Neuronal stem cell (in vitro differentiated cells): ENCODE results near the gene UBAC1.
"Not testable (repeated sequence)": the region's sequence is repeated elsewhere in the genome, so short reads cannot be mapped to it uniquely, and the experiment has no call there.

ENCODE experiments used
- DNase-seq: peaks from one replicate; pipeline ENCODE4 v3.0.0-alpha.2; 2013; ENCODE audit warnings: low spot score
- H2AFZ ChIP-seq: one replicate; pipeline ENCODE4 v1.6.1; 2013; ENCODE audit warnings: mild to moderate bottlenecking, low read length, inconsistent platforms
- H2AK5ac ChIP-seq: 2 replicates; pipeline ENCODE4 v1.6.1; 2013; ENCODE audit warnings: low read depth, mild to moderate bottlenecking, inconsistent platforms, low read length, moderate library complexity, mixed read lengths
- H2BK120ac ChIP-seq: 2 replicates; pipeline ENCODE4 v1.6.1; 2013; ENCODE audit warnings: low read depth, mild to moderate bottlenecking, inconsistent platforms, low read length, moderate library complexity, mixed read lengths
- H2BK12ac ChIP-seq: one replicate; pipeline ENCODE4 v1.6.1; 2013; ENCODE audit warnings: low read length, inconsistent platforms
- H2BK15ac ChIP-seq: 2 replicates; pipeline ENCODE4 v1.6.1; 2013; ENCODE audit warnings: mild to moderate bottlenecking, low read length, inconsistent platforms, mixed read lengths
- H2BK5ac ChIP-seq: one replicate; pipeline ENCODE4 v1.6.1; 2013; ENCODE audit warnings: inconsistent platforms, mild to moderate bottlenecking, low read length, moderate library complexity
- H3K14ac ChIP-seq: one replicate; pipeline ENCODE4 v1.6.1; 2013; ENCODE audit warnings: low read length, inconsistent platforms
- H3K18ac ChIP-seq: 2 replicates; pipeline ENCODE4 v1.6.1; 2013; ENCODE audit warnings: low read length, inconsistent platforms
- H3K23ac ChIP-seq: 2 replicates; pipeline ENCODE4 v1.6.1; 2013; ENCODE audit warnings: low read depth, mild to moderate bottlenecking, mixed read lengths, low read length, inconsistent platforms; ENCODE audit not compliant: poor library complexity
- H3K27ac ChIP-seq: replicated peaks from 3 replicates; pipeline ENCODE4 v1.5.1; 2013; ENCODE audit warnings: low read length, inconsistent platforms
- H3K27me3 ChIP-seq, 3 experiments: 2 replicates each; pipeline ENCODE4 v1.6.1; 2013; ENCODE audit warnings: low read length in 3 of 3, mild to moderate bottlenecking in 2 of 3, inconsistent platforms in 1 of 3, low read depth in 1 of 3, mixed read lengths in 1 of 3, moderate library complexity in 1 of 3; ENCODE audit not compliant: control insufficient read depth in 3 of 3, insufficient read depth in 3 of 3
- H3K36me3 ChIP-seq, 2 donors: replicated peaks in 1 of 2; 2 replicates each; pipeline ENCODE4 v1.6.1; 2013; ENCODE audit warnings: low read length in 2 of 2; ENCODE audit not compliant: control insufficient read depth in 2 of 2, insufficient read depth in 2 of 2
- H3K4ac ChIP-seq: 2 replicates; pipeline ENCODE4 v1.6.1; 2013; ENCODE audit warnings: inconsistent platforms, mild to moderate bottlenecking, low read length, moderate library complexity
- H3K4me1 ChIP-seq, 2 donors: 1 replicate in 1 of 2; 2 replicates in 1 of 2; pipeline ENCODE4 v1.6.1; 2013; ENCODE audit warnings: low read length in 2 of 2, low read depth in 1 of 2; ENCODE audit not compliant: control insufficient read depth in 2 of 2, insufficient read depth in 1 of 2
- H3K4me2 ChIP-seq: one replicate; pipeline ENCODE4 v1.6.1; 2013; ENCODE audit warnings: mild to moderate bottlenecking, low read length, inconsistent platforms; ENCODE audit not compliant: insufficient read depth, poor library complexity, severe bottlenecking
- H3K4me3 ChIP-seq, 2 donors: 2 replicates each; pipeline ENCODE4 v1.5.1; 2013; ENCODE audit warnings: low read length in 2 of 2, mild to moderate bottlenecking in 2 of 2, inconsistent platforms in 1 of 2, moderate library complexity in 1 of 2
- H3K79me1 ChIP-seq: one replicate; pipeline ENCODE4 v1.6.1; 2013; ENCODE audit warnings: low read depth, mild to moderate bottlenecking, inconsistent platforms, low read length, moderate library complexity
- H3K9ac ChIP-seq: one replicate; pipeline ENCODE4 v1.6.1; 2013; ENCODE audit warnings: mild to moderate bottlenecking, low read depth, low read length, inconsistent platforms; ENCODE audit not compliant: poor library complexity
- H3K9me3 ChIP-seq, 2 donors: replicated peaks in 1 of 2; 2 replicates each; pipeline versions ENCODE3 to v1.6.1; 2013; ENCODE audit warnings: low read length in 2 of 2, mild to moderate bottlenecking in 2 of 2, inconsistent platforms in 1 of 2, low read depth in 1 of 2, mixed read lengths in 1 of 2, moderate library complexity in 1 of 2; ENCODE audit not compliant: control insufficient read depth in 2 of 2, insufficient read depth in 1 of 2
- H4K8ac ChIP-seq: one replicate; pipeline ENCODE4 v1.6.1; 2013; ENCODE audit warnings: low read depth, mild to moderate bottlenecking, inconsistent platforms, low read length, moderate library complexity
- H4K91ac ChIP-seq: one replicate; pipeline ENCODE4 v1.6.1; 2013; ENCODE audit warnings: low read length, low read depth, mild to moderate bottlenecking, inconsistent platforms; ENCODE audit not compliant: poor library complexity
- WGBS, 2 donors: extraction: QIAGEN DNeasy Blood & Tissue Kit; methylation state at CpG; one replicate each; pipeline ENCODE4 v1.1.7; 2013; ENCODE audit warnings: missing lambda C conversion rate in 2 of 2, mixed read lengths in 1 of 2; ENCODE audit not compliant: insufficient read length in 2 of 2, insufficient replicate concordance in 1 of 2; ENCODE audit errors: extremely low coverage in 2 of 2; 5-methylcytosine and 5-hydroxymethylcytosine counted together

UBAC1 gene

GRCh38 chr9:135896205-135896604 lies 65.0 kb downstream of the UBAC1 start:
- no peak overlapping the region for H3K9ac ChIP-seq
- H3K18ac ChIP-seq = no peak overlapping the region
- no peak overlapping the region for H3K27ac ChIP-seq
- no peak overlapping the region for H2BK15ac ChIP-seq
- H3K4me2 ChIP-seq = no peak overlapping the region
- H3K23ac ChIP-seq = no peak overlapping the region
- H3K9me3 ChIP-seq = peaks cover 25 to 73% of the 10 kb centered on the region in 2 donors
- no peak overlapping the region for H4K8ac ChIP-seq
- no peak overlapping the region for H2BK12ac ChIP-seq
- no peak overlapping the region for H2BK120ac ChIP-seq
- H3K36me3 ChIP-seq = peaks cover 8 to 28% of the 10 kb centered on the region in 2 donors
- no peak for DNase-seq
- peaks cover 0 to 5% of the 10 kb centered on the region in 2 donors for H3K4me1 ChIP-seq
- no peak overlapping the region for H2AFZ ChIP-seq
- H4K91ac ChIP-seq = no peak overlapping the region
- no CpG with 5 or more reads among the region's 3 CpGs for WGBS, 2 donors
- H3K14ac ChIP-seq = no peak overlapping the region
- H3K79me1 ChIP-seq = peaks cover 12% of the 10 kb centered on the region
- H2AK5ac ChIP-seq = no peak overlapping the region
- H3K4me3 ChIP-seq = no peak overlapping the region
- no peak overlapping the region for H2BK5ac ChIP-seq
- H3K27me3 ChIP-seq = no peaks in the 10 kb centered on the region
- H3K4ac ChIP-seq = no peak overlapping the region

GRCh38 chr9:135895202-135895848 lies 65.8 kb downstream of the UBAC1 start:
- WGBS, 2 donors = no CpG with 5 or more reads among the region's 4 CpGs
- Histone ChIP-seq H2AFZ (no peak overlapping the region), H3K9me3 (peaks cover 22 to 70% of the 10 kb centered on the region in 2 donors), H3K9ac (no peak overlapping the region), H3K4me1 (peaks cover 0 to 11% of the 10 kb centered on the region in 2 donors), H3K4me3 (no peak overlapping the region), H3K79me1 (peaks cover 13% of the 10 kb centered on the region), H3K27ac (no peak overlapping the region), H3K36me3 (peaks cover 6 to 26% of the 10 kb centered on the region in 2 donors), H3K4ac (no peak overlapping the region), H2BK12ac (no peak overlapping the region), H3K23ac (no peak overlapping the region), H4K91ac (no peak overlapping the region), H3K27me3 (no peaks in the 10 kb centered on the region), H4K8ac (no peak overlapping the region), H2BK15ac (no peak overlapping the region), H2BK120ac (no peak overlapping the region), H2AK5ac (no peak overlapping the region), H3K4me2 (no peak overlapping the region), H3K18ac (no peak overlapping the region), H2BK5ac (no peak overlapping the region), H3K14ac (no peak overlapping the region)
- DNase-seq = no peak

- no peak overlapping the region for H3K9ac ChIP-seq
- no peak overlapping the region for H2BK12ac ChIP-seq
- no peak overlapping the region for H2BK120ac ChIP-seq
- no CpG with 5 or more reads among the region's 1 CpG for WGBS, 2 donors
- no peak overlapping the region for H3K27ac ChIP-seq
- H3K14ac ChIP-seq = no peak overlapping the region
- DNase-seq = no peak
- peaks cover 22% of the 10 kb centered on the region for H3K79me1 ChIP-seq
- H4K91ac ChIP-seq = no peak overlapping the region
- no peak overlapping the region for H3K23ac ChIP-seq
- H3K4me1 ChIP-seq = peaks cover 7 to 31% of the 10 kb centered on the region in 2 donors
- no peak overlapping the region for H2AK5ac ChIP-seq
- peaks cover 13 to 49% of the 10 kb centered on the region in 2 donors for H3K9me3 ChIP-seq
- H3K27me3 ChIP-seq = no peaks in the 10 kb centered on the region
- H3K36me3 ChIP-seq = peaks cover 3 to 22% of the 10 kb centered on the region in 2 donors
- no peak overlapping the region for H2BK15ac ChIP-seq
- no peak overlapping the region for H3K4ac ChIP-seq
- no peak overlapping the region for H3K18ac ChIP-seq
- H2BK5ac ChIP-seq = no peak overlapping the region
- H4K8ac ChIP-seq = no peak overlapping the region
- H3K4me2 ChIP-seq = no peak overlapping the region
- no peak overlapping the region for H2AFZ ChIP-seq
- no peak overlapping the region for H3K4me3 ChIP-seq
These were observed 68.1 kb downstream of the UBAC1 start for GRCh38 chr9:135893104-135893503.

DNA sequence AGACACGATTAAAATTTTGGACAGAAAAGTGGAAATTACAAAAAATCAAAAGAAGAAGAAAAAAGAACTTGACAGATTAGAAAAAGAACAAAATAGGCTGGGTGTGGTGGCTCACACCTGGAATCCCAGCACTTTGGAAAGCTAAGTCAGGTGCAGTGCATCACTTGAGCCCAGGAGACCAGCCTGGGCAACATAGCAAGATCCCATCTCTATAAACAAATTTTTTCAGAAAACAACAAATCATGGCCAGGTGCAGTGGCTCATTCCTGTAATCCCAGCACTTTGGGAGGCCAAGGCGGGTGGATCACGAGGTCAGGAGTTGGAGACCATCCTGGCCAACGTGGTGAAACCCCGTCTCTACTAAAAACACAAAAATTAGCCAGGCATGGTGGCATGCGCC lies 68.8 kb downstream of the UBAC1 start:
- WGBS, 2 donors = no CpG with 5 or more reads among the region's 6 CpGs
- H4K91ac ChIP-seq, DNase-seq: not testable (repeated sequence)

More for the DNA sequence above, 68.8 kb downstream of the UBAC1 start:
- H3K4me3 ChIP-seq, H2BK120ac ChIP-seq, H3K27ac ChIP-seq, H3K27me3 ChIP-seq, H2AK5ac ChIP-seq, H3K9ac ChIP-seq, H3K4me2 ChIP-seq, H2BK5ac ChIP-seq, H2AFZ ChIP-seq, H3K18ac ChIP-seq, H3K4ac ChIP-seq, H2BK15ac ChIP-seq, H2BK12ac ChIP-seq, H3K23ac ChIP-seq, H3K14ac ChIP-seq, H4K8ac ChIP-seq: not testable (repeated sequence)
- Histone ChIP-seq H3K9me3 (peaks cover 10 to 41% of the 10 kb centered on the region in 2 donors), H3K36me3 (peaks cover under 1 to 20% of the 10 kb centered on the region in 2 donors), H3K79me1 (peaks cover 25% of the 10 kb centered on the region), H3K4me1 (peaks cover 7 to 38% of the 10 kb centered on the region in 2 donors)
